Measurements from ENCODE around the gene MACROD2.

The MACROD2 gene

DNA sequence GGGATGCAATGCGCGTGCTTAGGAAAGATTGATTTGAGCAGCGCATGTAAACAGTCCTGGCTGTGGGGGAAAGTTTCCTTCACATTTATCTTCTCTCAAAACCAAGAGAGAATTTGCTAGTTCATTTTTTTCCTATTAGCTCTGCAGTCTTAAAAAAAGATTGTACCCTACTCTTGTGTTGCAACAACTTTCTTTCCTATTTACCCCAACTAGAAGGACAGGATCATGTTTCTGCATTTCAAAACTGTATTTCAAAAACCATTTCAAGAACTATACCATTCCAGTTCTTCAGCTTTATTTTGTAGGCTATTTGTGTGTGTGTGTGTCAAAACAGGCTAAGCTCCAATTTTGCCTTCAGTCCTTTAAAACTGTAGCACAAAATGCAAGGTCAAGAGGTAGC is 2104.8 kb downstream of the MACROD2 start:
- TF ChIP-seq CTCF (IDR thresholded peaks at IDR 0.05; ENCODE audit: insufficient read depth, missing control alignments): no peak
- DNase-seq (ENCODE audit: insufficient read length, low spot score) (no peak), FAIRE-seq (no peak)

DNA sequence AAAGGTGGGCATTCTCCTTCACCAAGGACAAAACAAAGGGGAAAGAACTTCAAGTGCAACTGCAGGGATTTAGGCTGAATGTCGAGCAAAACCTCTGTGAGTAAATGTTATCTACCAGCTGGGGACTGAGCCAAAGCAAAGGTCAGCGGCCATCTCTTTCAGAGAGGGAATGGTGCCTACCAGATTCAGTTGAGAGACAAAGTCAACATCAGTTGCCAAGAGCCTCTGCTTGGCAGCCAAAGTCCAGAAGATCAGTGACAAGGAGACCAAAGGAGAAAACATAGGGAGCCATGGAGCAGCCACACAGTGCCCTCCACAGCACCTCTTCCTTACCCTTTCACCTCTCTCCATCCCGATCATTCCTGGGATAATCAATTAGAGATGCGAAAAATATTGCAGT is 2105.5 kb downstream of the MACROD2 start:
- no peak for FAIRE-seq
- no peak for DNase-seq (ENCODE audit: insufficient read length, low spot score)
- no peak for TF ChIP-seq CTCF (IDR thresholded peaks at IDR 0.05; ENCODE audit: insufficient read depth, missing control alignments)

All from D721Med (cell line).